Muscle layer of duodenum (tissue), 2 donors: ENCODE results near the gene STH.

ENCODE experiments used
- H3K27ac ChIP-seq: one replicate; pipeline ENCODE4 v1.7.0; 2013; ENCODE audit warnings: mild to moderate bottlenecking, low read length
- H3K27me3 ChIP-seq: one replicate; pipeline ENCODE4 v1.7.0; 2013; ENCODE audit warnings: low read depth, mild to moderate bottlenecking, control low read depth, low read length
- H3K36me3 ChIP-seq, 2 donors: one replicate each; pipeline ENCODE4 v1.7.0; 2013; ENCODE audit warnings: low read length in 2 of 2, control low read depth in 1 of 2, mild to moderate bottlenecking in 1 of 2; ENCODE audit not compliant: insufficient read depth in 2 of 2, control insufficient read depth in 1 of 2
- H3K4me1 ChIP-seq, 2 donors: one replicate each; pipeline ENCODE4 v1.7.0; 2013; ENCODE audit warnings: low read length in 2 of 2, mild to moderate bottlenecking in 2 of 2, control low read depth in 1 of 2, moderate library complexity in 1 of 2; ENCODE audit not compliant: insufficient read depth in 2 of 2, control insufficient read depth in 1 of 2
- H3K4me3 ChIP-seq, 2 donors: one replicate each; pipeline ENCODE4 v1.7.0; 2013; ENCODE audit warnings: low read length in 2 of 2, low read depth in 1 of 2, mild to moderate bottlenecking in 1 of 2
- H3K9me3 ChIP-seq, 2 donors: one replicate each; pipeline ENCODE4 v1.7.0; 2013; ENCODE audit warnings: low read length in 2 of 2, control low read depth in 1 of 2, mild to moderate bottlenecking in 1 of 2; ENCODE audit not compliant: control insufficient read depth in 1 of 2
- donor health status: healthy.

The STH gene

DNA sequence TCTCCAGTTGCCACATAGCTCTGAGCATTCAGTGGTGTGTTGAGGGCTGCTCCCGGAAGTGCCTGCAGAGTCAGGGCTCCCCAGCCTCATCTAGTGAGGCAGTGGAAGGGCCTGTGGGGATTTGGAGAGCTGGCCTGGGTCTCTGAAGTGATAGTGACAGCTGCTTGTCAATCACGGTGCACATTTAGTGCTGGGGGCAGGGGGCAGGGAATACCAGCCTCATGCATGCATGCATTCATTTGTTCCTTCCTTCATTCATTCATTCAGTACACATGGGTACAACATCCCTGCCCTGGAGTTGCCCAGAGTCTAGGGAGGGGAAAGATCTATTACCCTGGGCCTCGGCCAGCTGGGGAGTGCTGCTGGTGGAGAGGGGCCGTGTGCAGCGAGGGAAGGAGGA, 11.3 kb upstream of the STH start:
- Histone ChIP-seq H3K27me3 (no peaks in the 10 kb centered on the region), H3K4me3 (no peak overlapping the region), H3K27ac (no peak overlapping the region), H3K36me3 (no peaks in the 10 kb centered on the region), H3K9me3 (no peaks in the 10 kb centered on the region), H3K4me1 (no peaks in the 10 kb centered on the region)

DNA sequence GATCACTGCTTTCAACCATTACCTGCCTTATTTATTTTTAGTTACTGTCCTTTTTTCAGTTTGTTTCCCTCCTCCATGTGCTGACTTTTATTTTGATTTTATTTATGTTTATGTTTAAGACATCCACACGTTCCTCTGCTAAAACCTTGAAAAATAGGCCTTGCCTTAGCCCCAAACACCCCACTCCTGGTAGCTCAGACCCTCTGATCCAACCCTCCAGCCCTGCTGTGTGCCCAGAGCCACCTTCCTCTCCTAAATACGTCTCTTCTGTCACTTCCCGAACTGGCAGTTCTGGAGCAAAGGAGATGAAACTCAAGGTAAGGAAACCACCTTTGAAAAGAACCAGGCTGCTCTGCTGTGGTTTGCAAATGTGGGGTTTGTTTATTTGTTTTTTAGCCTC, 9.3 kb upstream of the STH start:
- H3K4me1 ChIP-seq = no peaks in the 10 kb centered on the region
- H3K4me3 ChIP-seq = no peak overlapping the region
- no peaks in the 10 kb centered on the region for H3K9me3 ChIP-seq
- no peak overlapping the region for H3K27ac ChIP-seq
- no peaks in the 10 kb centered on the region for H3K27me3 ChIP-seq
- no peaks in the 10 kb centered on the region for H3K36me3 ChIP-seq

- Histone ChIP-seq H3K27me3 (no peaks in the 10 kb centered on the region), H3K36me3 (no peaks in the 10 kb centered on the region), H3K4me3 (no peak overlapping the region), H3K27ac (no peak overlapping the region), H3K9me3 (no peaks in the 10 kb centered on the region), H3K4me1 (no peaks in the 10 kb centered on the region)
Observed at GRCh38 chr17:45990886-45991285, 8.2 kb upstream of the STH start.

DNA sequence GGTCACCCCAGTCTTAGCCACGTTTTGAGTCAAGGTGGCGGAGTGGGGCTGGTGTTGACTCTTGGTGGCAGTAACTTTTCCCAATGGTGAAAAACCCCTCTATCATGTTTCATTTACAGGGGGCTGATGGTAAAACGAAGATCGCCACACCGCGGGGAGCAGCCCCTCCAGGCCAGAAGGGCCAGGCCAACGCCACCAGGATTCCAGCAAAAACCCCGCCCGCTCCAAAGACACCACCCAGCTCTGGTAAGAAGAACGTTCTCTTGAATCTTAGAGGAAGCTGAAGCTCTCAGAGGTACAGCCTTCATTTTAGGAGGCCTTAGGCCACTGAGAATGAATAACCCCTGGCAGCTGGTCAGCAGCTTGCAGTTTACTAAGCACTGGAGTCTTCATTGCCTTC, 7.7 kb upstream of the STH start:
- H3K27ac ChIP-seq = no peak overlapping the region
- H3K36me3 ChIP-seq = no peaks in the 10 kb centered on the region
- no peaks in the 10 kb centered on the region for H3K4me1 ChIP-seq
- H3K4me3 ChIP-seq = no peak overlapping the region
- H3K9me3 ChIP-seq = no peaks in the 10 kb centered on the region
- no peaks in the 10 kb centered on the region for H3K27me3 ChIP-seq

- H3K27ac ChIP-seq = no peak overlapping the region
- no peaks in the 10 kb centered on the region for H3K36me3 ChIP-seq
Observed at GRCh38 chr17:45992175-45992574, 6.9 kb upstream of the STH start.

GRCh38 chr17:45992904-45993303, 6.1 kb upstream of the STH start:
- no peaks in the 10 kb centered on the region for H3K36me3 ChIP-seq
- no peaks in the 10 kb centered on the region for H3K27me3 ChIP-seq
- H3K9me3 ChIP-seq = no peaks in the 10 kb centered on the region
- no peak overlapping the region for H3K27ac ChIP-seq
- no peak overlapping the region for H3K4me3 ChIP-seq
- H3K4me1 ChIP-seq = no peaks in the 10 kb centered on the region

More at GRCh38 chr17:45992175-45992574, 6.9 kb upstream of the STH start:
- Histone ChIP-seq H3K9me3 (no peaks in the 10 kb centered on the region), H3K4me1 (no peaks in the 10 kb centered on the region), H3K27me3 (no peaks in the 10 kb centered on the region), H3K4me3 (no peak overlapping the region)

GRCh38 chr17:45993962-45994627, 5.0 kb upstream of the STH start:
- H3K9me3 ChIP-seq = no peaks in the 10 kb centered on the region
- H3K27me3 ChIP-seq = no peaks in the 10 kb centered on the region
- no peak overlapping the region for H3K27ac ChIP-seq
- H3K4me1 ChIP-seq = no peaks in the 10 kb centered on the region
- H3K4me3 ChIP-seq = no peak overlapping the region
- no peaks in the 10 kb centered on the region for H3K36me3 ChIP-seq

GRCh38 chr17:45994987-45995386, 4.1 kb upstream of the STH start:
- no peaks in the 10 kb centered on the region for H3K27me3 ChIP-seq
- H3K36me3 ChIP-seq = no peaks in the 10 kb centered on the region
- no peak overlapping the region for H3K27ac ChIP-seq
- H3K4me3 ChIP-seq = no peak overlapping the region
- no peaks in the 10 kb centered on the region for H3K9me3 ChIP-seq
- no peaks in the 10 kb centered on the region for H3K4me1 ChIP-seq

DNA sequence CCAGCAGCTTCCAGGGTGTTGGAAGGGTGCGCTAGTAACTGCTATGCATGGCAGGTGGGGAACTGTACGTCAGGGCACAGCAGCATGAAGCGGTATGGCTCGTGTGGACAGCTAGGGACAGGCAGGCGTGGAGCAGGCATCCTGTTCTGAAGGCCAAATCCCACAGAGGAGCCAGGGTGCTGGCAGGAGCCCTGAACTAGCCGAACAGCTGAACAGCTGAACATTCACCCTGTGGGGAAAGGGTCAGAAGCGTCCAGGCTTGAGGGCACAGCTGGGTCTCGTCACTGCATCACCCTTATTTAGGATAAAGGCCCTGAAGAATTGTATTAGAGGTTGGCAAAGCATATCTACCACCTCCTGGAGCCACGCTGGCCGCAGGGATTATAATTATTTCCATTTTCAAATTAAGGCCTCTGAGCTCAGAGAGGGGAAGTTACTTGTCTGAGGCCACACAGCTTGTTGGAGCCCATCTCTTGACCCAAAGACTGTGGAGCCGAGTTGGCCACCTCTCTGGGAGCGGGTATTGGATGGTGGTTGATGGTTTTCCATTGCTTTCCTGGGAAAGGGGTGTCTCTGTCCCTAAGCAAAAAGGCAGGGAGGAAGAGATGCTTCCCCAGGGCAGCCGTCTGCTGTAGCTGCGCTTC, 3.3 kb upstream of the STH start:
- Histone ChIP-seq H3K4me1 (no peaks in the 10 kb centered on the region), H3K27ac (no peak overlapping the region), H3K9me3 (no peaks in the 10 kb centered on the region), H3K36me3 (no peaks in the 10 kb centered on the region), H3K27me3 (no peaks in the 10 kb centered on the region), H3K4me3 (no peak overlapping the region)

DNA sequence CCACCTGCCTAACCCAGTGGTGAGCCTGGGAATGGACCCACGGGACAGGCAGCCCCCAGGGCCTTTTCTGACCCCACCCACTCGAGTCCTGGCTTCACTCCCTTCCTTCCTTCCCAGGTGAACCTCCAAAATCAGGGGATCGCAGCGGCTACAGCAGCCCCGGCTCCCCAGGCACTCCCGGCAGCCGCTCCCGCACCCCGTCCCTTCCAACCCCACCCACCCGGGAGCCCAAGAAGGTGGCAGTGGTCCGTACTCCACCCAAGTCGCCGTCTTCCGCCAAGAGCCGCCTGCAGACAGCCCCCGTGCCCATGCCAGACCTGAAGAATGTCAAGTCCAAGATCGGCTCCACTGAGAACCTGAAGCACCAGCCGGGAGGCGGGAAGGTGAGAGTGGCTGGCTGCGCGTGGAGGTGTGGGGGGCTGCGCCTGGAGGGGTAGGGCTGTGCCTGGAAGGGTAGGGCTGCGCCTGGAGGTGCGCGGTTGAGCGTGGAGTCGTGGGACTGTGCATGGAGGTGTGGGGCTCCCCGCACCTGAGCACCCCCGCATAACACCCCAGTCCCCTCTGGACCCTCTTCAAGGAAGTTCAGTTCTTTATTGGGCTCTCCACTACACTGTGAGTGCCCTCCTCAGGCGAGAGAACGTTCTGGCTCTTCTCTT, 2.6 kb upstream of the STH start:
- no peaks in the 10 kb centered on the region for H3K27me3 ChIP-seq
- H3K9me3 ChIP-seq = no peaks in the 10 kb centered on the region
- no peaks in the 10 kb centered on the region for H3K36me3 ChIP-seq
- no peak overlapping the region for H3K27ac ChIP-seq
- no peak overlapping the region for H3K4me3 ChIP-seq
- no peaks in the 10 kb centered on the region for H3K4me1 ChIP-seq

DNA sequence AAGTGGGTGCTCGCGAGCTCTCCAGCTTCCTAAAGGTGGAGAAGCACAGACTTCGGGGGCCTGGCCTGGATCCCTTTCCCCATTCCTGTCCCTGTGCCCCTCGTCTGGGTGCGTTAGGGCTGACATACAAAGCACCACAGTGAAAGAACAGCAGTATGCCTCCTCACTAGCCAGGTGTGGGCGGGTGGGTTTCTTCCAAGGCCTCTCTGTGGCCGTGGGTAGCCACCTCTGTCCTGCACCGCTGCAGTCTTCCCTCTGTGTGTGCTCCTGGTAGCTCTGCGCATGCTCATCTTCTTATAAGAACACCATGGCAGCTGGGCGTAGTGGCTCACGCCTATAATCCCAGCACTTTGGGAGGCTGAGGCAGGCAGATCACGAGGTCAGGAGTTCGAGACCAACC, 1.9 kb upstream of the STH start:
- Histone ChIP-seq H3K4me3 (no peak overlapping the region), H3K9me3 (no peaks in the 10 kb centered on the region), H3K4me1 (no peaks in the 10 kb centered on the region), H3K36me3 (no peaks in the 10 kb centered on the region), H3K27ac (no peak overlapping the region), H3K27me3 (no peaks in the 10 kb centered on the region)
